Parathyroid adenoma (tissue), 2 donors: ENCODE results near the gene JMJD8.

Source experiments
- H2AFZ ChIP-seq: fragments of 300-600 bp; sonication (generic); one replicate; pipeline ENCODE4 v1.7.0; 2017; ENCODE audit warnings: antibody characterized with exemption, mild to moderate bottlenecking
- H3K27ac ChIP-seq: fragments of 300-600 bp; sonication (generic); one replicate; pipeline ENCODE4 v1.7.0; 2017
- H3K27me3 ChIP-seq: fragments of 300-600 bp; sonication (generic); one replicate; pipeline ENCODE4 v1.7.0; 2017; ENCODE audit warnings: low read length; ENCODE audit not compliant: control insufficient read depth, insufficient read depth
- H3K36me3 ChIP-seq: fragments of 300-600 bp; sonication (generic); one replicate; pipeline ENCODE4 v1.7.0; 2017; ENCODE audit warnings: low read length; ENCODE audit not compliant: control insufficient read depth, insufficient read depth
- H3K4me1 ChIP-seq: fragments of 300-600 bp; sonication (generic); one replicate; pipeline ENCODE4 v1.7.0; 2017; ENCODE audit warnings: control low read depth
- H3K4me2 ChIP-seq: fragments of 300-600 bp; sonication (generic); one replicate; pipeline ENCODE4 v1.7.0; 2017; ENCODE audit warnings: low read length
- H3K4me3 ChIP-seq: fragments of 300-600 bp; sonication (generic); one replicate; pipeline ENCODE4 v1.7.0; 2017; ENCODE audit warnings: low read depth, low read length
- H3K79me2 ChIP-seq: fragments of 300-600 bp; sonication (generic); one replicate; pipeline ENCODE4 v1.7.0; 2017; ENCODE audit warnings: control low read depth
- H3K9ac ChIP-seq: fragments of 300-600 bp; sonication (generic); one replicate; pipeline ENCODE4 v1.7.0; 2017; ENCODE audit warnings: mild to moderate bottlenecking
- H3K9me3 ChIP-seq: fragments of 300-600 bp; sonication (generic); one replicate; pipeline ENCODE4 v1.7.0; 2017; ENCODE audit warnings: low read length; ENCODE audit not compliant: control insufficient read depth
- TF ChIP-seq, protein P1 (sequence below): fragments of 300-600 bp; sonication (generic); IDR thresholded peaks from one replicate; pipeline ENCODE4 v1.7.0; 2017; ENCODE audit warnings: antibody characterized with exemption, mild to moderate bottlenecking
- donor health status: primary hyperparathyroidism.

The JMJD8 gene

DNA sequence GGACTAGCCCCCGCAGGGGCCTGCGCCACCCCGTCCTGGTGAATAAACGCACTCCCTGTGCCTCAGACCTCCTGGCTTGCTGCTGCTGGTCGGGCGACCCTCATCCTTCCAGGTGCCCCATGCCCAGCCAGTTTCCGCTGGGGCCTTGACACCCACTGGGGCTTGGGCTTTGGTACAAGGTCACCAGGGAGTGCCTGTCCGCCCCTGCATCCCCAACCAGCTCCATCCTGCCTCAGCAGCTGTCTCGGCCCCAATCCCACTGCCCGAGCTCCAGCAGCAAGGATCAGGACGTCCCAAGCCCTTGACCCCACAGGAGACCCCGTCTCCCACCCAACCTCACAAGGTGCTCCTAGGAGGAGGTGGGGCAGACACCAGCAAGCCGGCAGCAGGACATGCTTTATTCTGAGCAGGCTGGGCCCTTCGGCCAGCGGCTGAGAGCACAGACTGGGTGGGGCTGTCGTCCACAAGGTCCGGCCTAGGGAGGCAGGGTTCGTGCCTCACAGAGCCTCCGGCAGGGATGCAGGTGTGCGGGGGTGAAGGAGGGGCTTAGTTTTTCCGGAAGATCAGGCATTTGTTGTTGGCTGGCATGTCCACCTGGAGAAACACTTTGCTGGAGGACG, 50.0 kb downstream of the JMJD8 start:
- no peaks in the 10 kb centered on the region for H3K9me3 ChIP-seq
- peaks cover 3% of the 10 kb centered on the region for H3K27me3 ChIP-seq
- no peak overlapping the region for H2AFZ ChIP-seq
- no peak overlapping the region for H3K4me3 ChIP-seq
- TF ChIP-seq, protein P1, sequence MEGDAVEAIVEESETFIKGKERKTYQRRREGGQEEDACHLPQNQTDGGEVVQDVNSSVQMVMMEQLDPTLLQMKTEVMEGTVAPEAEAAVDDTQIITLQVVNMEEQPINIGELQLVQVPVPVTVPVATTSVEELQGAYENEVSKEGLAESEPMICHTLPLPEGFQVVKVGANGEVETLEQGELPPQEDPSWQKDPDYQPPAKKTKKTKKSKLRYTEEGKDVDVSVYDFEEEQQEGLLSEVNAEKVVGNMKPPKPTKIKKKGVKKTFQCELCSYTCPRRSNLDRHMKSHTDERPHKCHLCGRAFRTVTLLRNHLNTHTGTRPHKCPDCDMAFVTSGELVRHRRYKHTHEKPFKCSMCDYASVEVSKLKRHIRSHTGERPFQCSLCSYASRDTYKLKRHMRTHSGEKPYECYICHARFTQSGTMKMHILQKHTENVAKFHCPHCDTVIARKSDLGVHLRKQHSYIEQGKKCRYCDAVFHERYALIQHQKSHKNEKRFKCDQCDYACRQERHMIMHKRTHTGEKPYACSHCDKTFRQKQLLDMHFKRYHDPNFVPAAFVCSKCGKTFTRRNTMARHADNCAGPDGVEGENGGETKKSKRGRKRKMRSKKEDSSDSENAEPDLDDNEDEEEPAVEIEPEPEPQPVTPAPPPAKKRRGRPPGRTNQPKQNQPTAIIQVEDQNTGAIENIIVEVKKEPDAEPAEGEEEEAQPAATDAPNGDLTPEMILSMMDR, result no peak
- no peaks in the 10 kb centered on the region for H3K79me2 ChIP-seq
- no peak overlapping the region for H3K4me2 ChIP-seq
- no peak overlapping the region for H3K9ac ChIP-seq
- no peaks in the 10 kb centered on the region for H3K36me3 ChIP-seq
- H3K27ac ChIP-seq, result no peak overlapping the region
- H3K4me1 ChIP-seq, result peaks cover 2% of the 10 kb centered on the region

GRCh38 chr16:633336-634050, 50.6 kb downstream of the JMJD8 start:
- Histone ChIP-seq H2AFZ (no peak overlapping the region), H3K36me3 (no peaks in the 10 kb centered on the region), H3K9me3 (no peaks in the 10 kb centered on the region), H3K27me3 (peaks cover 3% of the 10 kb centered on the region), H3K4me1 (peaks cover 2% of the 10 kb centered on the region), H3K9ac (no peak overlapping the region), H3K4me2 (no peak overlapping the region), H3K79me2 (no peaks in the 10 kb centered on the region), H3K4me3 (no peak overlapping the region), H3K27ac (no peak overlapping the region)
- TF ChIP-seq, protein P1, result no peak

DNA sequence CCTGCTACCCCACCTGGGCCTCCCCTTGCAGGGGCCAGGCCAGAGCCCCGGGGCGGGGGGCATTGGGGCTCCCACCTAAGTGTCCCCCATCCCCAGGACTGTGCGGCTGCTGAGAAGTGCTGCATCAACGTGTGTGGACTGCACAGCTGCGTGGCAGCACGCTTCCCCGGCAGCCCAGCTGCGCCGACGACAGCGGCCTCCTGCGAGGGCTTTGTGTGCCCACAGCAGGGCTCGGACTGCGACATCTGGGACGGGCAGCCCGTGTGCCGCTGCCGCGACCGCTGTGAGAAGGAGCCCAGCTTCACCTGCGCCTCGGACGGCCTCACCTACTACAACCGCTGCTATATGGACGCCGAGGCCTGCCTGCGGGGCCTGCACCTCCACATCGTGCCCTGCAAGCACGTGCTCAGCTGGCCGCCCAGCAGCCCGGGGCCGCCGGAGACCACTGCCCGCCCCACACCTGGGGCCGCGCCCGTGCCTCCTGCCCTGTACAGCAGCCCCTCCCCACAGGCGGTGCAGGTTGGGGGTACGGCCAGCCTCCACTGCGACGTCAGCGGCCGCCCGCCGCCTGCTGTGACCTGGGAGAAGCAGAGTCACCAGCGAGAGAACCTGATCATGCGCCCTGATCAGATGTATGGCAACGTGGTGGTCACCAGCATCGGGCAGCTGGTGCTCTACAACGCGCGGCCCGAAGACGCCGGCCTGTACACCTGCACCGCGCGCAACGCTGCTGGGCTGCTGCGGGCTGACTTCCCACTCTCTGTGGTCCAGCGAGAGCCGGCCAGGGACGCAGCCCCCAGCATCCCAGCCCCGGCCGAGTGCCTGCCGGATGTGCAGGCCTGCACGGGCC, 51.4 kb downstream of the JMJD8 start:
- H3K4me3 ChIP-seq, result no peak overlapping the region
- no peak overlapping the region for H3K27ac ChIP-seq
- H3K4me2 ChIP-seq, result no peak overlapping the region
- peaks cover 3% of the 10 kb centered on the region for H3K27me3 ChIP-seq
- no peak overlapping the region for H2AFZ ChIP-seq
- H3K4me1 ChIP-seq, result no peaks in the 10 kb centered on the region
- no peaks in the 10 kb centered on the region for H3K79me2 ChIP-seq
- no peak overlapping the region for H3K9ac ChIP-seq
- no peaks in the 10 kb centered on the region for H3K9me3 ChIP-seq
- H3K36me3 ChIP-seq, result no peaks in the 10 kb centered on the region
- TF ChIP-seq, protein P1, result no peak

DNA sequence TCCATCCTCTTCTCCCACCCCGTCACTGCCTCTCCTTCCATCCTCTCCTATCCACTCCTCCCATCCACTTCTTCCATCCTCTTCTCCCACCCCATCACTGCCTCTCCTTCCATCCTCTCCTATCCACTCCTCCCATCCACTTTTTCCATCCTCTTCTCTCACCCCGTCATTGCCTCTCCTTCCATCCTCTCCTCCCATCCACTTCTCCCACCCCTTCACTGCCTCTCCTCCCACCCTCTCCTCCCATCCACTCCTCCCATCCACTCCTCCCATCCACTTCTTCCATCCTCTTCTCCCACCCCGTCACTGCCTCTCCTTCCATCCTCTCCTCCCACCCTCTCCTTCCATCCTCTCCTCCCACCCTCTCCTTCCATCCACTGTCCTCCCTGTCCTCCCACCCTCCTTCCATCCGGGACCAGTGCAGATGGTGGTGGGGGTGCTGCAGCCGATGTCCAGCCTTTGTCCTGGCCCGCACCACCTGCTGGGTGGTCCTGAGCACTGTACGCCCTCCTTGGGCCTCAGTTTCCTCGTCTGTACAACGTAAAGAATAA, 52.3 kb downstream of the JMJD8 start:
- Histone ChIP-seq H3K4me3 (no peak overlapping the region), H3K27me3 (peaks cover 3% of the 10 kb centered on the region)

More for the DNA sequence above, 52.3 kb downstream of the JMJD8 start:
- H3K9me3 ChIP-seq, result no peaks in the 10 kb centered on the region
- no peaks in the 10 kb centered on the region for H3K79me2 ChIP-seq
- no peaks in the 10 kb centered on the region for H3K4me1 ChIP-seq
- no peaks in the 10 kb centered on the region for H3K36me3 ChIP-seq
- H3K4me2 ChIP-seq, result no peak overlapping the region
- no peak overlapping the region for H3K27ac ChIP-seq
- H3K9ac ChIP-seq, result no peak overlapping the region
- no peak overlapping the region for H2AFZ ChIP-seq
- TF ChIP-seq, protein P1, result no peak
